Muscle layer of duodenum (tissue), 2 donors: ENCODE results near the gene TRMT112.

ENCODE experiments used
- H3K27ac ChIP-seq: one replicate; pipeline ENCODE4 v1.7.0; 2013; ENCODE audit warnings: mild to moderate bottlenecking, low read length
- H3K27me3 ChIP-seq: one replicate; pipeline ENCODE4 v1.7.0; 2013; ENCODE audit warnings: low read depth, mild to moderate bottlenecking, control low read depth, low read length
- H3K36me3 ChIP-seq, 2 donors: one replicate each; pipeline ENCODE4 v1.7.0; 2013; ENCODE audit warnings: low read length in 2 of 2, control low read depth in 1 of 2, mild to moderate bottlenecking in 1 of 2; ENCODE audit not compliant: insufficient read depth in 2 of 2, control insufficient read depth in 1 of 2
- H3K4me1 ChIP-seq, 2 donors: one replicate each; pipeline ENCODE4 v1.7.0; 2013; ENCODE audit warnings: low read length in 2 of 2, mild to moderate bottlenecking in 2 of 2, control low read depth in 1 of 2, moderate library complexity in 1 of 2; ENCODE audit not compliant: insufficient read depth in 2 of 2, control insufficient read depth in 1 of 2
- H3K4me3 ChIP-seq, 2 donors: one replicate each; pipeline ENCODE4 v1.7.0; 2013; ENCODE audit warnings: low read length in 2 of 2, low read depth in 1 of 2, mild to moderate bottlenecking in 1 of 2
- H3K9me3 ChIP-seq, 2 donors: one replicate each; pipeline ENCODE4 v1.7.0; 2013; ENCODE audit warnings: low read length in 2 of 2, control low read depth in 1 of 2, mild to moderate bottlenecking in 1 of 2; ENCODE audit not compliant: control insufficient read depth in 1 of 2
- donor health status: healthy.

Gene TRMT112

DNA sequence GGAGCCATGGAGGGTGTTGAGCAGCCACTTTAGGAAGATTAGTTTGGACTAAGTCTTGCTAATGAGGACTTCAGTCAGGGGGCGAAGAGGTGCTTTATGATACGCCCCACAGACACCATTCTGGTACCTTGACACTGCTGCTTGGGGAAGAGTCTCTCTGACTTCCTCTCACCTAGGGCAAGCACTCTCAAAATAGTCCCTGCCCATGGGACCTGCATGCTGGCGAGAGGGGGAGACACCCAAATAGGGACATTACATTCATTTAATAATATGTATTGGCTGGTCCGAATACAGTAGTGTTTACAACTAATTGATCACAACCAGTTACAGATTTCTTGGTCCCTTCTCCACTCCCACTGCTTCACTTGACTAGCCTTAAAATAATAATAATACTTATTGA lies 21.6 kb downstream of the TRMT112 start:
- no peaks in the 10 kb centered on the region for H3K36me3 ChIP-seq
- H3K27ac ChIP-seq: no peak overlapping the region
- H3K9me3 ChIP-seq: no peaks in the 10 kb centered on the region
- peaks cover 73% of the 10 kb centered on the region for H3K27me3 ChIP-seq
- peaks cover 0 to 35% of the 10 kb centered on the region in 2 donors for H3K4me1 ChIP-seq
- H3K4me3 ChIP-seq: no peak overlapping the region

DNA sequence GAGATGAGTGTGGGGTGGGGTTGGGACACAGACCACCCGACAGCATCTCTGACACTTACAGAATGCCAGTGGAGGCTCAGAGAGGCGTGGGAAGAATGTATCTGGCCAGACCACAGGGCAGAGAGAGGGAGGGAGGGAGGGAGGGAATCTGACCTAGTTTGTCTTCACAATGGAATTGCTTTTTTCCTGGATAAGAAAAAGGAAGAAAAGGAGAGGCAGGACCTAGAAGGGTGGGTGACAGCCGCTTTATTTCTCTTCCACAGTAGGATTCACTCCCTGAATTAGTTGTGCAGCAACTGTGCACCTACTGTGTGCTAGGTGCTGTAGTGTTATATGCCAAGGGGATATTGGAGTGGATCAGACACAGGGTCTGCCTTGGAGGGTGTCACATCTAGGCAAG lies 22.6 kb downstream of the TRMT112 start:
- Histone ChIP-seq H3K4me1 (peaks cover 0 to 25% of the 10 kb centered on the region in 2 donors), H3K27ac (no peak overlapping the region), H3K4me3 (no peak overlapping the region), H3K9me3 (no peaks in the 10 kb centered on the region), H3K36me3 (no peaks in the 10 kb centered on the region), H3K27me3 (peaks cover 72% of the 10 kb centered on the region)

DNA sequence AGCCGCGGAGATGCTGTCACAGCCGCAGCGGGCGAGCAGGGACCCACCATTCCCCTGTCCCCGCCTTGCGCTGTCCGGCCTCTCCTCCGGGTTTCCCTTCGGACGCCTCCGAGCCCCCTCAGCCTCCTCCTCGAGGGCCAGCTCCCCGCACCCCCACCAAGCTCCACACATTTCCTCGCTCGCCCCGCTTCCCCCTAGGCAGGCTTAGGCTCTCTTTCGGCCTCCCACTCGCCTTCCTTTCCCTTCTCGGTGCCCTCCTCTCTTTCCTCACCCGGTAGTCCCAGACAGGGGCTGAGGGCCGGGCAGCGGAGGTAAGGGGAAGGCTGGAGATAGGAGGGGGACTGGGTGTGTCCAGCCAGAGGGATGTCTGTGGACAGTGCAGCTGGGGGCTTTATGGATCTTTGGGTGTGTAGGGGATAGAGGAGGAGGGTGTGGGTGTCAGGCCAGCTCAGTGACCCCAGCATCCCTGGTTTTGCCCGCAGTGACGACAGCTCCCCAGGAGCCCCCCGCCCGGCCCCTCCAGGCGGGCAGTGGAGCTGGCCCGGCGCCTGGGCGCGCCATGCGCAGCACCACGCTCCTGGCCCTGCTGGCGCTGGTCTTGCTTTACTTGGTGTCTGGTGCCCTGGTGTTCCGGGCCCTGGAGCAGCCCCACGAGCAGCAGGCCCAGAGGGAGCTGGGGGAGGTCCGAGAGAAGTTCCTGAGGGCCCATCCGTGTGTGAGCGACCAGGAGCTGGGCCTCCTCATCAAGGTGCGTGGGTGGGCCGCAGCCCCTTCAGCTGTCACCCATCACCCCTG lies 24.7 kb downstream of the TRMT112 start:
- Histone ChIP-seq H3K36me3 (no peaks in the 10 kb centered on the region), H3K27ac (no peak overlapping the region), H3K9me3 (no peaks in the 10 kb centered on the region), H3K4me3 (peak overlapping the region in 1 of 2 donors; percentile 53), H3K4me1 (peaks cover 0 to 15% of the 10 kb centered on the region in 2 donors), H3K27me3 (peaks cover 56% of the 10 kb centered on the region)

DNA sequence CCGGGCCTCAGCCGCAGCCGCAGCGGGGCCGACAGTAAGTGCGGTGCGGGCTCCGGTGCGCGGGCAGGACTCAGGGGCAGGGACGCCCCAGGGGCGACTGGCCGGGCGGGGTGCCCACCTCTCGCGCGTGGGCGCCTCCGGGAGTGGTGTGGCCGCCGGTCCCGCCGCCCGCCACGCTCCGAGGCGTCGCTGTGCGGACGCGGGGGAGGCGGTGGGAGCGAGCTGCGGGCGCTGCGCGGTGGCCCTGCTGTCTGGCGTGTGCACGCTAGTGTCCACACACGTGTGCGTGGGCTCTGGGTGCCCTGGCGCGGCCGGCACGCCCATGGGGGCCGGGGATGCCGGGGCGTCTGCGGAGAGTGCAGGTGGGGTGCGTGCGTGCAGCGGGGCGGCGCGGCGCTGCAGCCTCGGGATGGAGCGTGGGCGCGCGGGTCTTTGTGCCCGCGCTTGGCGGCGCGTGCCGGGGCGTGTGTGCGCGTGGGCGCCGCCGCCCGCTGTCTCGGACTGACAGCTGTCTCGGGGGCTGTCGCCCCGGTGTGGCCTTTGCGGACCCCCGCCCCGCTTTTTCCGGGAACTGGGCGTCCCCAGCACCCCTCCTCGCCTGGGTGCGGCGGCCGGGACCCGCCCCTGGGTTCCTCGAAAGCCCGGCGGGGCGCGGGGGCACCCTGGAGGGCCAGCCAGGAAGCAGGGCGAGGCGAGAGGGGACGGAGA lies 25.5 kb downstream of the TRMT112 start:
- H3K4me1 ChIP-seq: peaks cover 0 to 15% of the 10 kb centered on the region in 2 donors
- no peak overlapping the region for H3K27ac ChIP-seq
- H3K4me3 ChIP-seq: peak overlapping the region in 1 of 2 donors; percentile 53
- no peaks in the 10 kb centered on the region for H3K36me3 ChIP-seq
- peaks cover 49% of the 10 kb centered on the region for H3K27me3 ChIP-seq
- H3K9me3 ChIP-seq: no peaks in the 10 kb centered on the region

DNA sequence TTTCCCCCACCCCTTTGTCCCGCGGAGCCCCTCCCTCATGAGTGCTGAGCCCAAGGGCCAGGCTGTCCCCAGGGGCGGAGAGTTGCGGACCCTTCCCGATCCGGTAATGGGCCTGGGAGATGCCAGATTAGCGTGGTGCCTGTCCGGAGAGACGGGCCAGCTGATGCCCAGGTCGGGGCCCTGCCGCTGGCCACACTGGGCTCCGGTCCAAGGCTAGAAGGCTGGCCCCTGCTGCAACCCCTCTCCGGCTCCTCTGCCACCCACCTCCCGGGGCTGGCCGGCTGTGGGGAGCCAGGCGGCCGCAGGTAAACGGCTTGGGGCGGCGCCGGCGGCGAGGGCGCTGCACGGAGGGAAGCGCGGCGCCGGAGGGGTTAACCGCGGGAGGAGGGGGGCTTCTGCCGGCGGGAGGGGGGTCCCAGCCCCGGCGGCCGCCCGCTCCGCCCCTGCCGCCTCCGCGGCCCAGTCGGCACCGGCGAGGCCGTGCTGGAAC lies 26.1 kb downstream of the TRMT112 start, which contains the start of gene KCNK4:
KCNK4 (plus strand) TSS at position 41 of the 490 bp plus-strand sequence. CDS start 1,717 bp downstream, outside the sequence.
- peaks cover 44% of the 10 kb centered on the region for H3K27me3 ChIP-seq
- H3K9me3 ChIP-seq: no peaks in the 10 kb centered on the region
- H3K36me3 ChIP-seq: no peaks in the 10 kb centered on the region
- no peak within 1 kb of the TSS for H3K27ac ChIP-seq
- peak within 1 kb of the TSS in 1 of 2 donors; percentile 53 for H3K4me3 ChIP-seq
- peaks cover 0 to 20% of the 10 kb centered on the region in 2 donors for H3K4me1 ChIP-seq

DNA sequence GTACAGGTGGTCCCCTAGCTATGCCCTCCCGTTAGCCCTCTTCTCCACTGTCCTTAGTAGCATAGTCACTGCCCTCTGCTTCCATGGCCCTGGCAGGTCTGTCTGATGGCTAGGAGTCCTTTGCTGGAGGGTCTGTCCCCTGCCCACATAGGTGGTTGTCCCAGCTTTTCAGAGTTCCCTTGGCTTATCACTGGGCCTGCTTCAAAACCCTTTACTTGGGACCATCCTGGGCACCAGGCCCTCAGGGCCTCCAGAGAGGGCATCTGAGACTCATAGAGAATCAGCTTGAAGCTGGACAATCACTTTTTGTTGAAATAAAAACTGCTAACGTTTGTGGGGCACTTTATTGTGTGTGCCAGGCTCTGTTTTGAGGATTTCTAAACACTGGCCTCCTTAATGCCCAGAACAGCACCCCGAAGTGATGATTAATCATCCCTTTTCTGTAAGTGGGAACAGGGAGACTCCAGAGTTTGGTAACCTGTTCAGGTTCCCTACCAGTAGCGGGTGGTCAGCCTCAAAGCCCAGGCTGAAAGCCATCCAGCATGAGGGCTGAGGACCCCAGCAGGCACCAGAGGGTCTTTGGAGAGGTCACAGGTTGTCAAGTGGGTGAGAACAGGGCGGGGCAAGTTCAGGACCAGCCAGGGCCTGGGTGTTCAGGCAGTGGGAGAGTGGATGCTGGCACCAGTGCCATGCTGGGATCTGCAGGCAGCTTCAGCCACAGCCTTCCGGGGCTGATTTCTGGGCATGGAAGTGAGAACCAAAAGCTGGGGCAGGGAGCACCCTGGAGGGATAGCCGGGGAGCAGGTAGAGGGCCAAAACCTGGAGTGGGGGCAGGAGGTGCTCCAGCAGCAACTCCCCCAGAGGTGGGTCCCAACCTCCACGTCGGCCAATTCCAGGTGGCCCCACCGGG lies 26.8 kb downstream of the TRMT112 start:
- H3K27ac ChIP-seq: no peak overlapping the region
- H3K36me3 ChIP-seq: no peaks in the 10 kb centered on the region
- H3K27me3 ChIP-seq: peaks cover 38% of the 10 kb centered on the region
- H3K4me3 ChIP-seq: no peak overlapping the region
- peaks cover 0 to 26% of the 10 kb centered on the region in 2 donors for H3K4me1 ChIP-seq
- no peaks in the 10 kb centered on the region for H3K9me3 ChIP-seq

DNA sequence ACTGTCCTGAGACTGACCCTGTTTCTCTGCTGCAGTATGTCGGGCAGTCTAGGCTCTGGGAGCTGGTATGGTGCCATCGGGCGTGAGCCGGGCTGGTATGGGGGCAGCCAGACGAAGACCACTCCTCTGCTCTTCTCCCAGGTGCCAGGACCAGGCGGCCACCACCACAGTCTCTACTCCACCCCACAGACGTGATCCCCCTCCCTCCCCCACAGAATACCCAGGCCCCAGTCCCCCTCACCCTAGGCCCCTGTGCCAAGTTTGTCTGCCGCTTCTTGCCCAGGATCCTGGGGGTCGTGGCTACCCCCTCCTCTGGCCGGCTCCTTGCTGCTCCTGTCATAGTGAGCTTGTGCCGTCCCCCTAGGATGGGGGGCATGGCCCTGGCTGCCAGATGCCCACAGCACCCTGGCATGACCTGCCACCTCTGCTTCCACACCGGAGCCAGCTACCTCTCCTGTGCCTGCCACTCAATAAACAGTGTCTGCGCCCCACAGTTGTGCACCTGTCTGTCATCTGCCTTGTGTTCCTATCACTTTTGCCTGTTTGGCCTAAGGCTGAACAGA lies 28.3 kb downstream of the TRMT112 start:
- H3K27me3 ChIP-seq: peaks cover 31% of the 10 kb centered on the region

DNA sequence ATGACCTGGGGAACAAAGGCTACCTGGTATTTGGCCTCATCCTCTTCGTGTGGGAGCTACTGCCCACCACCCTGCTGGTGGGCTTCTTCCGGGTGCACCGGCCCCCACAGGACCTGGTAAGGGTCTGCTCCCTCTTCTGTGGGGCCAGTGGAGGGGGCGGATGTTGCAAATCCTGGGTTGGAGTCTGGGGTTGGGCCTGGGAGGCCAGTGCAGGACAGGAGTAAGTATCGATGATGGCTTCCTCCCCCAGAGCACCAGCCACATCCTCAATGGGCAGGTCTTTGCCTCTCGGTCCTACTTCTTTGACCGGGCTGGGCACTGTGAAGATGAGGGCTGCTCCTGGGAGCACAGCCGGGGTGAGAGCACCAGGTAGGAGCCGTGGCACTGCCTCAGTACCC lies 29.0 kb downstream of the TRMT112 start:
- no peaks in the 10 kb centered on the region for H3K36me3 ChIP-seq
- peaks cover 4 to 36% of the 10 kb centered on the region in 2 donors for H3K4me1 ChIP-seq
- no peaks in the 10 kb centered on the region for H3K9me3 ChIP-seq

More for the DNA sequence above, 28.3 kb downstream of the TRMT112 start:
- H3K4me3 ChIP-seq: no peak overlapping the region
- H3K36me3 ChIP-seq: no peaks in the 10 kb centered on the region
- no peaks in the 10 kb centered on the region for H3K9me3 ChIP-seq
- H3K27ac ChIP-seq: no peak overlapping the region
- peaks cover under 1 to 29% of the 10 kb centered on the region in 2 donors for H3K4me1 ChIP-seq

GRCh38 chr11:64287676-64288352 lies 29.5 kb downstream of the TRMT112 start:
- no peak overlapping the region for H3K27ac ChIP-seq
- no peaks in the 10 kb centered on the region for H3K9me3 ChIP-seq
- peaks cover 22% of the 10 kb centered on the region for H3K27me3 ChIP-seq
- H3K4me1 ChIP-seq: peaks cover 4 to 42% of the 10 kb centered on the region in 2 donors
- no peak overlapping the region for H3K4me3 ChIP-seq
- H3K36me3 ChIP-seq: no peaks in the 10 kb centered on the region

More for the DNA sequence above, 29.0 kb downstream of the TRMT112 start:
- H3K4me3 ChIP-seq: no peak overlapping the region
- H3K27ac ChIP-seq: no peak overlapping the region
- peaks cover 26% of the 10 kb centered on the region for H3K27me3 ChIP-seq

DNA sequence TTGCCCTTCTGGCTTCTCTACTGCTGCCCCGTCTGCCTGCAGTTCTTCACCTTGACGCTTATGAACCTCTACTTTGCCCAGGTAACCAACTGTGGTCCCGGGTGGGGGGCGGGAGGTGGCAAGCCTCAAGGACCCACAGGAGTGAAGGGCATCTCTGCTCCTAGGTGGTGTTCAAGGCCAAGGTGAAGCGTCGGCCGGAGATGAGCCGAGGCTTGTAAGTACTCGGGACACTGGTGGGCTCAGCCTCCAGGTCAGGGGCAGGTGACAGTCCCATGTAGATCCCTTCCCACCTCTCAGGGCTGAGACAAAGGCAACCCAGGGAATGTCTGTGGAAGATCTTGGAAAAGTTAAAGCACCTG lies 30.6 kb downstream of the TRMT112 start:
- Histone ChIP-seq H3K4me3 (no peak overlapping the region), H3K9me3 (no peaks in the 10 kb centered on the region), H3K4me1 (peaks cover 4 to 32% of the 10 kb centered on the region in 2 donors), H3K27me3 (peaks cover 14% of the 10 kb centered on the region), H3K27ac (no peak overlapping the region), H3K36me3 (peaks cover 0 to 7% of the 10 kb centered on the region in 2 donors)
